Body of pancreas (tissue), 4 donors: ENCODE data around the gene HAVCR1.

Experiments used
- POLR2A ChIP-seq, 3 donors: fragments of 450-650 bp; IDR thresholded peaks; one replicate each; pipeline ENCODE4 v1.6.1; 2016; ENCODE audit warnings: antibody characterized with exemption in 3 of 3, mild to moderate bottlenecking in 2 of 3
- TF ChIP-seq, protein P1 (sequence below), 7 experiments: fragments of 450-650 bp in 4 of 7; fragments of 200-600 bp in 3 of 7; sonication (generic) in 3 of 7; IDR thresholded peaks; one replicate each; pipeline ENCODE4 v1.5.1; 2016 to 2019; ENCODE audit warnings: antibody characterized with exemption in 7 of 7

DNA sequence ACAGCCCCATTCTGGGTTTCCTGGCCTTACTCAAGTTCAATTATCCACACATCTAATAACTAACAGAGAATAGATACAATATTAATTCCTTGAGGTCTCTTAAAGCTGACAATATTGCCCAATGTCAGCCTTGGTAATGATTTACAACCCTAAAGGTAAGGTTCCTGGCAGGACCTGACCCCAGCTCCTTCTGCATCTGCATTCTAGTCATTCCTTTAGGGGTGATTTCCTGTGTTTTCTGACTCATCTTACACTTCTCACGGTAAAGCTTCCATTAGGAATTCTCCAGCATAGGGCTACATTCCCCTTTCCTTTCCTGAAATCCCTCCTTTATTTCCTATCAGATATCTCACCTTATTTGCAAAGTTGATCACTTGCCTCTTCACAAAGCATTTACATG, 9.3 kb downstream of the HAVCR1 start:
- TF ChIP-seq, protein P1, sequence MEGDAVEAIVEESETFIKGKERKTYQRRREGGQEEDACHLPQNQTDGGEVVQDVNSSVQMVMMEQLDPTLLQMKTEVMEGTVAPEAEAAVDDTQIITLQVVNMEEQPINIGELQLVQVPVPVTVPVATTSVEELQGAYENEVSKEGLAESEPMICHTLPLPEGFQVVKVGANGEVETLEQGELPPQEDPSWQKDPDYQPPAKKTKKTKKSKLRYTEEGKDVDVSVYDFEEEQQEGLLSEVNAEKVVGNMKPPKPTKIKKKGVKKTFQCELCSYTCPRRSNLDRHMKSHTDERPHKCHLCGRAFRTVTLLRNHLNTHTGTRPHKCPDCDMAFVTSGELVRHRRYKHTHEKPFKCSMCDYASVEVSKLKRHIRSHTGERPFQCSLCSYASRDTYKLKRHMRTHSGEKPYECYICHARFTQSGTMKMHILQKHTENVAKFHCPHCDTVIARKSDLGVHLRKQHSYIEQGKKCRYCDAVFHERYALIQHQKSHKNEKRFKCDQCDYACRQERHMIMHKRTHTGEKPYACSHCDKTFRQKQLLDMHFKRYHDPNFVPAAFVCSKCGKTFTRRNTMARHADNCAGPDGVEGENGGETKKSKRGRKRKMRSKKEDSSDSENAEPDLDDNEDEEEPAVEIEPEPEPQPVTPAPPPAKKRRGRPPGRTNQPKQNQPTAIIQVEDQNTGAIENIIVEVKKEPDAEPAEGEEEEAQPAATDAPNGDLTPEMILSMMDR (IDR thresholded peaks at IDR 0.05): no peak
- TF ChIP-seq POLR2A (IDR thresholded peaks at IDR 0.05): no peak
